ENCODE measurements around the gene DACH1.

The DACH1 gene

DNA sequence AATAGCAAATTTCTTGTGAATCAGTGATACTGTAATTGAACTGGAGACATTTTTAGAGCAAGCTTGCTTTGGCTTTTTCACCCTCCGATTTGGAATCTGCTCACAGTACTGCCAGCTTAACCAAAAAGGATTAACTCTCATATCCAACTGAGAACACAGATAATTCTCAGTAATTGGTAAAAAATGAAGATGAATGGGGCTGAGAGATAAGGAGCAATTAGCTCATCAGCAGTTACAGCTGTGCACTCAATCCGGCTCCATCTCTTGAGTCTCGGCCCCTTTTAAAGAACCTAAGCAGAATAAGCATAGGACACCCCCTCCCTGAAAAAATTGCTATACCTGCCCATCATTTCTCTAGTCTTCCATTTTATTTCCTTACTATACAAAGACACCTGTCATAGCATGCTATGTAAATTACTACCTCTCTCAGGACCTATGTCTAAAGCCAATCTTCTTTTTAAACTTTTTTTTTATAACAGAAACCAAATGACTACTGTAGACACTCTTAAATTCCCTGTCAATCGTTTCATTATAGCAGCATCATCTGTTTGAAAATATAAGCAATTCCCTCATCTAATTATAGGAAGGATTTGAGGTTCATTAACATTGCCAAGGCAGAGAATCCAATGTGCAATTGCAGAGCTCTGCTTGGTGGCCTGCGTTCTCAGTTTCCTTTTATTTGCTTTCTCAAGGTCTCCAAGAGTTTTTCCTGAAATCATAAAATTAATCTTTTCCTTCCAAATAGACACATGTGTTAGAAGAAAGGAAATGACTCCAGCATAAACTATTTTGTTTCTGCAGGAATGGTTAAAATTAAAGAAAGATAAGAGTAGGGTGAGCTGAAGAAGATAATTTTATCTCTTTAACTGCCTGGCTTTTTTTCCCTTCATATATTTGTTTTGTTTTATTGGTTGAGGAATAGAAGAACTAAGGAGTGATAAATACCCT is 242.1 kb downstream of the DACH1 start:
- no peak for DNase-seq (ENCODE audit: low read depth)

DNA sequence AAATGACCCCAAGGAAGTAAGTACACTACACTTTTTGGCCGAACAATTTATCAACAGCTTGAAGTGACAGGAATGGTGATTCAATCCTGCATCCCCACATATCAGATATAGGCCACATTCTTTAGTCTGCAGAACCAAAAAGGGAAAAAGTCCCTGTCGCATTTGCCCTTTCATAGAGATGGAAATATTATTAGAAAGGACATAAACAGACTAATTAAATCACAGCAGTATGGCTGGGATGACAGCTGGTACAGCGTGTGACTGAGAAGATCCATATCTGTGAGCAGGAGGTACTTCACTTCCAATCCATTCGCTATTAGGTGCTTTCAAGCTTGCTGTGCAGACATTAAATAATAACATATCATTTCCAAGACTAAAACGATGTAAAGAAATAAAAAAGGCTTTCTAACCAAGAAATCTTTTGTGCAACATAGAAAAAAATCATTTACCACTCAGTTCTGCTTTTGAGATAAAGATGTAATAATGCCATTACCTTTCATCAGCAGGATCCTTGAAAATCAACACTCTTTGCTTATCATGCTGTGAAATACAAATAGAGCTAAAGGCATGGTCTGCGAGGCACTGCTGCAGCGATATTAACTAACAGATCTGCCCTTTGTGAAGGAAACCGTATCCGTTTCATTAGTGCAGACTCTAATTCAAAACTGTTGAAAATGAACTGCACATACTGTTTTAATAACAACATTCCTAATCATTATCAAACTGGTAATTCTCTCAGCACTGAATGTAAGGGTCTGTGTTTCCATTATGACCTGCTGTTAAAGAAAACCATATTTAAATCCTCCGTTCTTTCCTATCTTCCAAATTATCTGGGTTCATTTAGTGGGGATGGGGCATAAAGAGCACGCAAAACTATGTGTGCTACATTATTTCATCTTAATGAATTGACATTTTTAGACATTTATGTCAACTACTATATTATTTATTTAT is 245.6 kb downstream of the DACH1 start:
- DNase-seq (ENCODE audit: low read depth), result no peak

DNA sequence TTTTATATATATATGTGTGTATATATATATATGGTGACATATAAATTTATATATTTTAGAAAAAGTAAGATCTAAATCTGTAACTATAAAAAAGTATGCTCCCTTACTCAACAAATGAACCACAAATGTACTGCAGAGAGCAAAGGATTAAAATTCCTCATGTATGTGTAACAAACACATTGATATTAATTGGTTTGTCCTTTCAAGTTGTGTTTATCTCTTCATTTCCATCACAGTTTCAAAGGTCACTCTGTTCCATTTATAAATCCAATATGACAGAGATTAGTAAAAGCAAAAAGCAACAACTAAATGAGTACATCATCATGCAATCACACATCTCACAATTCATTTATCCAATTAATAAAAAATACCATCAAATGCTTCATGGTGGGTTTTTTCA is 247.9 kb downstream of the DACH1 start:
- no peak for DNase-seq (ENCODE audit: low read depth)

DNA sequence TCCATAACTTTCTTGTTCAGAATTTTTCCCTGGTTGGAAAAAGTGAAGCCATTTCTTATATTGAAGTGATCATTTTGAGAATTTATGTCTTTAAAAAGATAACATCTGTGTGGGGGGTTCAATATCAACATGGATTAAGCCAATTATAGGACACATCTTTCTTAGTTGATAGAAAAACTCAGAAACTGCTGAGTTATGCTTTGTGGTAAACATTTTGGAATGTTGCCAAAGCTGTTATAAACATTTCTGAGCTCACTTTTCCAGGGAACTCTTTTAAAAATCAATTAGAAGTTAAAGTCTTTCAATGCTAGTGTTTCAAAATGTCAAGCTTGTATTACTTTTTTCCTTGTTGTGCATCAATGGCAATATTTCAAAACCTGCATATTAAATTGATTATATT is 248.8 kb downstream of the DACH1 start:
- DNase-seq (ENCODE audit: low read depth), result no peak

DNA sequence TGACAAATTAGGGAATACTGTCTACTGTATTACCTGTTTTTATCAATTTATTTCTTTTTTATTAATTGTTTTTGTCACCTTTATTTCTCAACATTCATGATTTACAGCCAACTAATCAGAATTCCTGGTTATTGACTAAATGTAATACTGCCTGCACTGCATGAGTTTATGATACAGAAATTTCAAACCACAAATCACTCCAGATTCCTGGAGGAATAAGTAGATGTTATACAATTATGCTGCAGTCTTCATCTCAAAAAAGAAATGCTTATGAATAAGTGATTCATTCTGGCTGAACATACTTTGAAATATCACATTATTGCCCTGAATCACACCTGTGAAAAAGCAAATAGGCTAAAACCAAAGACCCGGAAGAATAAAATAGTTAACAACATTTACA is 249.7 kb downstream of the DACH1 start:
- DNase-seq (ENCODE audit: low read depth), result no peak

DNA sequence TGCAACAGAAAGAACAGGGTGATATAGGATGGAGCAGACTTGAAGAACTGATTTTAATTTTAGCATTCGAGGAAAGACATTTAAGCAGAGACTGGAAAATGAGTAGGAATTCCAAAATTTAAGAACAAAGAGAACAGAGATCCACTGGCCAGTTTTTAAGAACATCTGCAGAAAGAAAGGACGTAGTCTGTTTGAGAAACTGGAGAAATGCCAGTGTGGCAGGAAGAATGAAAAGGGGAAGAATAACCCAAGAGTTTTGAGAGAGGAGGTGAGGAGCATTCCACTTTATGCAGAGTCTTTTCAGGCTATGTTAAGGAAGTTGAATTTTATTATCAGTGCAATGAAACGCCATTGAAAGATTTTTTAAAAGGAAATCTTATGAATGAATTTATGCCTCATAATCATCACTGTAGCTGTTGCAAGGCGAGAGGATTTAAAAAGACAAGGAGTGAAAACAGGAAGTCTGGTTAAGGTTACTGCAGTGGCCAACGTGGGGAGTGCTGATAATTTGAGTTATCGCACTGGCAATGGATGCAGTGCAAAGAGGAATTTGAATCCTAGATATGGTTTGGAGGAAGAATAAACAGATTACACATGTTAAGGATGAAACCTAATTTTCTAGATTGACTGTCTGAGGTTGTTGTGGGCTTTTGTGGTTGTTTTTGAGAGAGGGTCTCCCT is 253.8 kb downstream of the DACH1 start:
- no peak for DNase-seq (ENCODE audit: low read depth)

DNA sequence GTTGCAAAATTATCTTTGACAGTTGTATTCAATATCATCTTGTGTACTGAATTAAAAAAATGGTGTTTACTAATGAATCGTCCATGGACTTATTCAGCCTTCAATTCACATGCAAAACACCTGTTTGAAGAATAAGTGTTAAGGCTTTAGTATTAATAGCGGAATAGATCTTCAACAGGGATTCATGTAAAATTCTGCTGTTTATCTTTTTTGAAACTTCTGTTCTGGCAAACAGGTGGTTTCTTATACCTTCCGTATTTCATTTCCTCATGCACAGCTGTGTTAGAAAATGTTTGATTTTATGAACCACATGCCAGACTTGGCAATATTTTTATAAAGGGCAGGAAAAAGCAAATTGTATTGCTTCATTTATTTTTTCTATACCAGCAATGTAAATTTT is 255.7 kb downstream of the DACH1 start:
- no peak for DNase-seq (ENCODE audit: low read depth)

DNA sequence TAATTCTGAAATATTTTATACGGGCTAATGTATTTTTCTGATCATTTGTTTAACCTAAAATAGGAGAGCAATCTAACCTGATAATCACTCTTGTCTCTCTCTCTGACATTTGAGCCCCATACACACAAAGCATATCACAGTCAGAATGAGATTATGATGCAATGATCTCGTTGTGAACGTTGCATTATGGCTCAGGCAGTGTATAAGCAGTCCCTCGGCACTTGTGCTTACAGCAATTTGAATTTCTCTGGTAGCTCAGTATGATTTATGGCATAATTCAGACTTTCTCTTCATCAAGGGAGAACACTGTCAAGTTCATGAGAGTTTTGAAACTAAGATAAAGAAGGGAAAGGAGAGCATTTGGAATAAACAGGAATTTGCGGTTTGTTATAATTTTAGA is 256.1 kb downstream of the DACH1 start:
- DNase-seq (ENCODE audit: low read depth), result no peak

DNA sequence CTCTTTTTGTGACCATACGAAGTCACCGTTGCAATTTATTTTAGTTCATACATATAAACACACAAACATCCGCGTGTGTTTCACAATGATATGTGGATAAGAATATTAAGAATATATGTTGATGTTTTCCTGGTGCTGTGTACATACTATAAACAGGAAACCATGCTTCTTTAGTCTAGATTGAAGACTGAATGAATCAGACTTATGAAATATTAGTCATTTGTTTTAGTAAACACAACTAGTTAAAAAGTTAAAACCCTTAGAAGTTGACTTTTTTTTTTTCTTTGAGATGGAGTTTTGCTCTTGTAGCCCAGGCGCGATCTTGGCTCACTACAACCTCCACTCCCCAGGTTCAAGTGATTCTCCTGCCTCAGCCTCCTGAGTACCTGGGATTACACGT is 257.7 kb downstream of the DACH1 start:
- DNase-seq (ENCODE audit: low read depth), result no peak

DNA sequence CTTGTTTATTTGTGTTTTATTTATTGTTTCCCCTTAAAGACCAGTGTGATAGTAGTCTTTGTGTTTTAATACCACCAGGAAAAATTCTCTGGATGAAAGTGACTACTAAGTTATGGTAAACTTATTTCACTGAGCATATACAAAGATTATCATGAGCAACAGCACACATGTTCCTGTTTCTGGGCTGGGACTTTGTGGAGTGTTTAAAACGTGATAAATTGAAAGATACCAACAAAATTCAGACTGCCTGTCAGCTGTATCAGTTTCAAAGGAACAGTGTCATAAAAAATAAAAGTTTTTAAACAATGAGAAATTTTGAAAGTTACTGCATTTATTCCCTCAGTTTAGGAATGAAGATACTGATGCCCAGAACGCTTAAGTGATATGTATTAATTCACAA is 259.4 kb downstream of the DACH1 start:
- DNase-seq (ENCODE audit: low read depth), result no peak

DNA sequence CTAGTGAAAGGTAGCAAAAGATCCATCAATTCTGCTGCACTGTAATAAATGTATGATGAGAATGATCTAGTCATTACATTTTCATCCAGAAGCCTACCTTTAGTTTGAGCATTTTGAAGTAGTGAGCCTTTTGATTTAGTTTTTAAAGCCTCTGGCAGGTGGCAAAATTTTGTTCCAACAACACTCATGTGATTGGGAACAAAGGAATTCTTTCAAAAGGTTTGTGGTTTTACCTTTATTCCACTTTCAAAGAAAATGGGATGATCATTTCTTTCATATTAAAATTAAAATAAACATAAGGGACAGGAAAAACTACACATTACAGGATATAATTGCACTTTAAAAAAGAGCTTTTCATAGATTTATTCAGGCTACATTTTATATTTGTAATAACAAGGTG is 260.2 kb downstream of the DACH1 start:
- no peak for DNase-seq (ENCODE audit: low read depth)

DNA sequence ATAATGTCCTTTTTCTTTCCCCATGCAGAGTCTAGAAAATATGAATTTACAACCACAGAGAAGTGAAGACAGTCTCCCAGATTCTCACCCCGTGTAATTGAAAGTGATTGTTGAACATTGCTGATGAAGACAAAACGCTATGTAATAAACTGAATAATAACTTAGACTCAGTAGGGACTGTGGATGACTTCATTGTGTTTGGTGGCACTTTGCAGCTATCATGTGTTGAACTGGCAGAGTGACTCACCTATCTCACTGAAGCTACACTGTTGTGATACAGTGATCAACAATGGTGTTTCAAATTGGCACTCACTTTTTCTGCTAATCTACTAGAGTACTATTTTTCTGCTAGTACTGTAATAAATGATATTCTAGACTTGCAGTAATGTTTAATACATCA is 261.3 kb downstream of the DACH1 start:
- no peak for DNase-seq (ENCODE audit: low read depth)

DNA sequence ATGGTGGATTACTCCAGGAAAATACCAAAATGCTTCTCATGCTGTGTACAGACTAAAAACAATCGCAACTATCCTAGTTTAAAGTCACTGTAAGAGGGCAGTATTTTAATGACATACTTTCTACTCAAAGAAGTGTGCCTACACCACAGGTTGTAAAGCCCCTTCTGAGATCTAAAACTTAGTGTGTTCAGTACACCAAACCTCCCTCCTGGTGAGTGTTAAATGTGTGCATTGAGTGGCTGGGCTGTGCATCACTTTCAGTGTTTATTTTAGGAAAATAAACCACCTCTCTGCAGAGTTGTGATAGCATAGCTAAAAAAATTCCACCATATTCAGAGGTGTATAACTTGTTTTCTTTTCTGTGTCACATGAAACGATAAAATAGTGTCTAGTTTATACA is 263.7 kb downstream of the DACH1 start:
- DNase-seq (ENCODE audit: low read depth), result no peak

DNA sequence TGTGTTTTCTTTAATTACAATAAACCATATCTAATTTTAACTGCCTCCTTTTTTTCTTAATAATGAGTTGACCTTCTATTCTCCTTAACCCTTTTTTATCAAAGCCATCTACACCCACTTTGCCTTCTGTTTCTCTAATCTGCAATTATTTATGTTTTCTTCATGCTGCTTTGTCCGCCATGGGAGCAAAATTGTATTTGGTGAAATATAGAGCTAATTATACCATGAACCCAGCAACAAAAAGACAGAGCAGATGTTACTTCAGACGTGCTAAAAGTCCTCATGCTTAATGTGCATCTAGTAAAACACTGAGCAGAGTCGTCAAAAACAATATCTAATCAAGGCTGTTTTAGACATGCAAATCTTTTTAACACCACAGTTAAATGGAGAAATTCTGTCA is 264.7 kb downstream of the DACH1 start:
- no peak for DNase-seq (ENCODE audit: low read depth)

DNA sequence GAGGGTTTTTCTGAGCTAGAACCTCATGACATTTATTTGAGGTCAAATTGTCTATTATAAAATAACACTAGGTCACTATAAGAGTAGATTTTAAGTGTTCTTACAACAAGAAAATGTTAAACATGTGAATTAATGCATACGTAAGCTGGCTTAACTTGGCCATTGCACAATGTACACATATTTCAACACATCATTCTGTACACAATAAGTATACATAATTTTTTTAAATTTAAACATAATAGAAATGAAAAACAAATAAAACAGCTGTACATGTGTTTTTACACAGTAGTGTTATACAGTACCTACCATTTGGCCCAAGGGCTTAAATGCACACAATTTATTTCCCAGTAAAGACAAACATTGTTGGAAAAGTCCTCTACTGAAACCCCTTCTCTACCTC is 269.9 kb downstream of the DACH1 start:
- no peak for DNase-seq (ENCODE audit: low read depth)

DNA sequence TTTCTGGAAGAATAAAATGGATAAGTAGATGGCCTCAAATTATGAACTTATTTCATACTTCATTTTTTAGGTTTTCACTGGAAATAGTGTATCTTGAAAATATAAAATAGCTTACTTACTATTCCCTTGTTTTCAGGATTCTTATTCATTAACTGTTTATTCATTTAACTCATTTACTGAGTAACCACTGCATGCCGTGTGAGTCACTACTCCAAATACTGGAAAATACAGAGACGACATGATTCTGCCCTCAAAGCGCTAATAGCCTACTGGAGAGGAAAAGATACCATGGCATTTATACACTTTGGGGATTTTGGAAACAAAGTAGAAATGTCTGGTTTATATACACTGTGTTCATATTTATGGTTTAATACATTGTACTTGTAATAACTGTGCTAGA is 270.9 kb downstream of the DACH1 start:
- no peak for DNase-seq (ENCODE audit: low read depth)

DNA sequence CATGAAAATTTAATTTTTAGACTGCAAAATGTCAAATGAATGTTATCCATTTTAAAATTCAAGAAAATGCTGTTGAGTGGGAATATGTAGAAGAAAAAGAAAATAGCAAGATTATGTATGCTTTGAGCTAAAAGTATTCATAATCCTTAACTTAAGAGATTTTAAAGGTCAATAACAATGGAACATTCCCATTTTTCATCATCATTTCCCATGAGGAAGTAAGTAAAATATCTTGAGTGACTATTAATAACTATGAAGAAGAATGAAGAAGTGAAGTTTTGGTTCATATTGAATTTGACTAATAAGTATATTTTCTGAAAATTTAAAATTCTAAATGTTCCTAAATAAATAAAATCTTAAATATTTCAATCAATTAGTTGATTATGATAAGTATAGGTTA is 273.4 kb downstream of the DACH1 start:
- DNase-seq (ENCODE audit: low read depth), result no peak

DNA sequence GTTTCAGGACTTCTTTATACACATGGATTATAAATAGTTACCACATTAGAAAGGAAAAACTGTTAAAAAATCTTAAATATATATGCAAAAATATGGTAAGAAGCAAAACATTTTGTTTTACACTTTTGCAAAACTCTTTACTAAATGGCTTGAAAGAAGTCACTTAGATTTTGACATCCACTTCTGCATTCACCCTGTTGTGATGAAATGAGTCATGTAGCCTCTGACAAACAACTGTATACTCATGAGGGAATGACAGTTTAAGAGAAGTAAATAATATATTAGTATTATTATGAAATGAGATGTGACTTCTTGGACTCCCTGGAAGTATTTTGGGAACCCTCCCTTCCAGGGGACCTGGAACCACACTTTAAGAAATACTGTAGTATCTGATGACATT is 275.6 kb downstream of the DACH1 start:
- DNase-seq (ENCODE audit: low read depth), result no peak

DNA sequence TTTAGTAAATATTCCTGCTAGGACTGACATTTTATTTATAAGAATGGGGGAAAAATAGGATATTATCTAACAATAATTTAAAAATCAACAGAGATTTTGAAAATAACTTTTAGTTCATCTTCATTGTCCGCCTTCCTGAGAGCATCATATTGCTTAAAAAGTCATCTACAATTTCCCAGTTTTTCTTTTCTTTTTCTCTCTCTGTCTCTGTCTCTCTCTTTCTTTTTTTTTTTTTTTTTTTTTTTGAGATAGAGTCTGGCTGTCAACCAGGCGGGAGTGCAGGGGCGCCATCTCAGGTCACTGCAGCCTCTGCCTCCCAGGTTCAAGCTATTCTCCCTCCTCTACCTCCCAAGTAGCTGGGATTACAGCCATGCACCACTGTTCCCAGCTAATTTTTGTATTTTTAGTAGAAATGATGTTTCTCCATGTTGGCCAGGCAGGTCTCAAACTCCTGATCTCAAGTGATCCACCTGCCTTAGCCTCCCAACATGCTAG is 276.3 kb downstream of the DACH1 start:
- DNase-seq (ENCODE audit: low read depth), result no peak

DNA sequence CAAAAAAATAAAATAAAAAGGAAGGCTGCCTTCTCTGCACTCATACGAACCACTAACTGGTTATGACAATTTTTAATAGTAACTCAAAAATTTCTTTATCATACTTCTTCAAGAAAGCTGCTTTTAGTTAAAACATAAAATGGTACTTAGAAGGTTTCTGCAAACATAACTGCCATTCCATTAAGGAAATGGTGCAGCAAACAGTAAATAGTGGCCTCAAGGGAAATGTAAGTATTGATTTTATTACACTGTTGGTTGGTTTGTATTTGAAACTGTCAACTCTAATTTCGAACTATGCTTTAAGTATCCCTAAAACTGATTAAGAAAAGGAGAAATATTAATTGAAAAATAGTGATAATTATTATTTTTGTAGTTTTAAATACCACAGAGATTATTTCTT is 278.0 kb downstream of the DACH1 start:
- no peak for DNase-seq (ENCODE audit: low read depth)

DNA sequence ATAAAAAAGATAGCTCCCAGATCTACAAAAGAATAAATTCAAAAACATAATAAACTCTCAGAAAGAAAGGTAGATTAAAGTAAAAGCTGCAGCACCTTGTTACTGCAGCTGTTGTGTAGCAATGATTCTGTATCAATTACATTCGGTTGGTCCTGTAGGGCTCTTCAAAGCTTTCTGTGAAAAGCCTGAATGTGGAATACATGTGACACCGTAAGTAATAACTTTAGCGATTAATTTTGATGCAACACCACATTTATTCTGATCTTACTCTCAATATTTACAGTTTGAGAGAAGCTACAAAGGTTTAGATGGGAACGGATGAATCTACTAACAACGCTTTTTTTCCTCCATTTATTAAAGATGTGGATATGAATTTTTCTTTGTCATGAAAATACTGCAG is 279.2 kb downstream of the DACH1 start:
- DNase-seq (ENCODE audit: low read depth), result no peak

DNA sequence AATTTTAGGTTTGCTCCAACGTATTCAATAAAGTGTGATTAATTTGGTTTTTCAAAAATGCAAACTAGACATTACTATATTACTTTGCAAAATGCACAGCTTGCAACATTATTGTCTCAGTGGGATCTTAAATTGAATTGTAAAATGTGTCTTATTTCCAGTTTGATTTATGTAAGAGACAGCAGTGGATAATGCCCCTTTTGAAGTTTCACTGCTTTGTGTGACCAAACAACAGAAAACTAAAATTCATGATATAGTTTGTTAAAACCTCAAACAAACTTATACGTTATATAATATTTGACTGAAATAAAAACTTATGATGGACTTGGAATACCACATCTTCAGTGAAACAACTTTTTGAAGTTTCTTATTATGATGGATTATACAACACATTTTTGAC is 279.8 kb downstream of the DACH1 start:
- no peak for DNase-seq (ENCODE audit: low read depth)
